Peyer's patch (tissue), 4 donors: Measurements from ENCODE around the gene PPFIA1.

Experiments
- POLR2A ChIP-seq, 2 donors: fragments of 450-650 bp; IDR thresholded peaks; one replicate each; pipeline ENCODE4 v1.5.1; 2017; ENCODE audit warnings: antibody characterized with exemption in 2 of 2, mild to moderate bottlenecking in 2 of 2, moderate library complexity in 2 of 2
- TF ChIP-seq, protein P1 (sequence below), 6 experiments: fragments of 450-650 bp in 4 of 6; fragments of 200-600 bp in 2 of 6; sonication (generic) in 1 of 6; IDR thresholded peaks; one replicate each; pipeline ENCODE4 v1.5.1; 2017 to 2019; ENCODE audit warnings: antibody characterized with exemption in 6 of 6, mild to moderate bottlenecking in 3 of 6, moderate library complexity in 1 of 6

DNA sequence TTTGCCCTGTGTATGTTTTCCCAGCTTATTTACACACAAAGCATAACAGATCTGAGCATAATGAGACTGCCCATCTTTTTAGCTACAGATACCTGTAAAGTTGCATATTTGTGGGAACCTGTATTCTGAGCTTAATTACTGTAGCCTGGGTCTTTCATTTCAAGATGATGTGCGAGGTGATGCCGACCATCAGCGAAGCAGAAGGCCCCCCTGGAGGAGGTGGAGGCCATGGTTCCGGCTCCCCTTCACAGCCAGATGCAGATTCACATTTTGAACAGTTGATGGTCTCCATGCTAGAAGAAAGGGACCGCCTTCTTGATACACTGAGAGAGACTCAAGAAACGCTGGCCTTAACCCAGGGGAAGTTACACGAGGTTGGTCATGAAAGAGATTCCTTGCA, 1.5 kb downstream of the PPFIA1 start:
- no peak for TF ChIP-seq POLR2A (IDR thresholded peaks at IDR 0.05)
- TF ChIP-seq, protein P1, sequence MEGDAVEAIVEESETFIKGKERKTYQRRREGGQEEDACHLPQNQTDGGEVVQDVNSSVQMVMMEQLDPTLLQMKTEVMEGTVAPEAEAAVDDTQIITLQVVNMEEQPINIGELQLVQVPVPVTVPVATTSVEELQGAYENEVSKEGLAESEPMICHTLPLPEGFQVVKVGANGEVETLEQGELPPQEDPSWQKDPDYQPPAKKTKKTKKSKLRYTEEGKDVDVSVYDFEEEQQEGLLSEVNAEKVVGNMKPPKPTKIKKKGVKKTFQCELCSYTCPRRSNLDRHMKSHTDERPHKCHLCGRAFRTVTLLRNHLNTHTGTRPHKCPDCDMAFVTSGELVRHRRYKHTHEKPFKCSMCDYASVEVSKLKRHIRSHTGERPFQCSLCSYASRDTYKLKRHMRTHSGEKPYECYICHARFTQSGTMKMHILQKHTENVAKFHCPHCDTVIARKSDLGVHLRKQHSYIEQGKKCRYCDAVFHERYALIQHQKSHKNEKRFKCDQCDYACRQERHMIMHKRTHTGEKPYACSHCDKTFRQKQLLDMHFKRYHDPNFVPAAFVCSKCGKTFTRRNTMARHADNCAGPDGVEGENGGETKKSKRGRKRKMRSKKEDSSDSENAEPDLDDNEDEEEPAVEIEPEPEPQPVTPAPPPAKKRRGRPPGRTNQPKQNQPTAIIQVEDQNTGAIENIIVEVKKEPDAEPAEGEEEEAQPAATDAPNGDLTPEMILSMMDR (IDR thresholded peaks at IDR 0.05), result no peak
